Osteoblast (primary cell): Measurements from ENCODE around the gene MAPT. TPM values are rescaled to one million over a fixed set of nuclear protein-coding genes. Genes with fewer than 3 reads are reported as not detected.

Experiments used
- DNase-seq: peaks from one replicate; pipeline ENCODE4 v3.0.0; 2011; ENCODE audit warnings: low spot score, mixed read lengths; ENCODE audit not compliant: insufficient read length; ENCODE audit errors: missing footprints
- H2AFZ ChIP-seq: 2 replicates; pipeline ENCODE4 v1.6.0; 2011; ENCODE audit warnings: mild to moderate bottlenecking, low read length
- H3K27ac ChIP-seq: 2 replicates; pipeline ENCODE4 v1.5.1; 2011; ENCODE audit warnings: mild to moderate bottlenecking, low read depth, low read length, moderate library complexity
- H3K27me3 ChIP-seq: 2 replicates; pipeline ENCODE4 v1.6.0; 2012; ENCODE audit warnings: mild to moderate bottlenecking, control low read depth, inconsistent platforms, low read length, moderate library complexity; ENCODE audit not compliant: insufficient read depth
- H3K36me3 ChIP-seq: 2 replicates; pipeline ENCODE4 v1.5.1; 2011; ENCODE audit warnings: mild to moderate bottlenecking, low read length, control low read depth, moderate library complexity; ENCODE audit not compliant: insufficient read depth
- H3K4me1 ChIP-seq: 2 replicates; pipeline ENCODE4 v1.5.1; 2011; ENCODE audit warnings: mild to moderate bottlenecking, low read length, control low read depth, moderate library complexity; ENCODE audit not compliant: insufficient read depth
- H3K4me2 ChIP-seq: 2 replicates; pipeline ENCODE4 v1.6.0; 2011; ENCODE audit warnings: mild to moderate bottlenecking, low read length; ENCODE audit not compliant: insufficient read depth
- H3K4me3 ChIP-seq: fragments of 200-600 bp; sonication (generic); 3 replicates; pipeline ENCODE4 v1.5.1; 2012; ENCODE audit warnings: mild to moderate bottlenecking, low read length, inconsistent platforms; ENCODE audit not compliant: insufficient read depth
- H3K79me2 ChIP-seq: 2 replicates; pipeline ENCODE4 v1.6.0; 2012; ENCODE audit warnings: mild to moderate bottlenecking, low read length, control low read depth, inconsistent platforms; ENCODE audit not compliant: insufficient read depth
- H3K9me3 ChIP-seq: 2 replicates; pipeline ENCODE4 v1.5.1; 2011; ENCODE audit warnings: low read depth, low read length, control low read depth
- H4K20me1 ChIP-seq: 2 replicates; pipeline ENCODE4 v1.6.0; 2012; ENCODE audit warnings: mild to moderate bottlenecking, low read length, control low read depth; ENCODE audit not compliant: insufficient read depth
- CTCF ChIP-seq: IDR thresholded peaks from 2 replicates; pipeline ENCODE4 v1.5.1; 2011; ENCODE audit warnings: mild to moderate bottlenecking, low read depth, low read length, moderate library complexity; ENCODE audit errors: extremely low read depth
- total RNA-seq: library from RNA; depleted of rRNA; stranded (reverse); fragments of >200 nt; gene quantifications from 2 replicates; pipeline ENCODE4 v1.2.3, GENCODE V29; 2012

Gene MAPT
- total RNA-seq, 1 donor = 0.36 TPM

DNA sequence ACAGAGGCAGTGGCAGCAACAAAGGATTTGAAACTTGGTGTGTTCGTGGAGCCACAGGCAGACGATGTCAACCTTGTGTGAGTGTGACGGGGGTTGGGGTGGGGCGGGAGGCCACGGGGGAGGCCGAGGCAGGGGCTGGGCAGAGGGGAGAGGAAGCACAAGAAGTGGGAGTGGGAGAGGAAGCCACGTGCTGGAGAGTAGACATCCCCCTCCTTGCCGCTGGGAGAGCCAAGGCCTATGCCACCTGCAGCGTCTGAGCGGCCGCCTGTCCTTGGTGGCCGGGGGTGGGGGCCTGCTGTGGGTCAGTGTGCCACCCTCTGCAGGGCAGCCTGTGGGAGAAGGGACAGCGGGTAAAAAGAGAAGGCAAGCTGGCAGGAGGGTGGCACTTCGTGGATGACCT, 130.2 kb downstream of the MAPT start:
- H2AFZ ChIP-seq = no peak overlapping the region
- H3K9me3 ChIP-seq = no peaks in the 10 kb centered on the region
- H3K27ac ChIP-seq = no peak overlapping the region
- H4K20me1 ChIP-seq = peaks cover 5% of the 10 kb centered on the region
- no peak overlapping the region for H3K4me2 ChIP-seq
- no peaks in the 10 kb centered on the region for H3K27me3 ChIP-seq
- no peaks in the 10 kb centered on the region for H3K79me2 ChIP-seq
- no peaks in the 10 kb centered on the region for H3K4me1 ChIP-seq
- peak; percentile 80 for DNase-seq
- no peak for TF ChIP-seq CTCF
- no peak overlapping the region for H3K4me3 ChIP-seq
- peaks cover 23% of the 10 kb centered on the region for H3K36me3 ChIP-seq

DNA sequence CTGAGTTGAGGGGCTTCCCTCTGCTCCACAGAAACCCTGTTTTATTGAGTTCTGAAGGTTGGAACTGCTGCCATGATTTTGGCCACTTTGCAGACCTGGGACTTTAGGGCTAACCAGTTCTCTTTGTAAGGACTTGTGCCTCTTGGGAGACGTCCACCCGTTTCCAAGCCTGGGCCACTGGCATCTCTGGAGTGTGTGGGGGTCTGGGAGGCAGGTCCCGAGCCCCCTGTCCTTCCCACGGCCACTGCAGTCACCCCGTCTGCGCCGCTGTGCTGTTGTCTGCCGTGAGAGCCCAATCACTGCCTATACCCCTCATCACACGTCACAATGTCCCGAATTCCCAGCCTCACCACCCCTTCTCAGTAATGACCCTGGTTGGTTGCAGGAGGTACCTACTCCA, 130.7 kb downstream of the MAPT start:
- Histone ChIP-seq H3K4me2 (no peak overlapping the region), H3K9me3 (no peaks in the 10 kb centered on the region), H3K27ac (no peak overlapping the region), H3K27me3 (no peaks in the 10 kb centered on the region), H2AFZ (no peak overlapping the region), H3K4me1 (no peaks in the 10 kb centered on the region), H3K4me3 (no peak overlapping the region), H4K20me1 (peaks cover 5% of the 10 kb centered on the region), H3K36me3 (peaks cover 23% of the 10 kb centered on the region), H3K79me2 (no peaks in the 10 kb centered on the region)
- no peak for DNase-seq
- TF ChIP-seq CTCF = no peak

DNA sequence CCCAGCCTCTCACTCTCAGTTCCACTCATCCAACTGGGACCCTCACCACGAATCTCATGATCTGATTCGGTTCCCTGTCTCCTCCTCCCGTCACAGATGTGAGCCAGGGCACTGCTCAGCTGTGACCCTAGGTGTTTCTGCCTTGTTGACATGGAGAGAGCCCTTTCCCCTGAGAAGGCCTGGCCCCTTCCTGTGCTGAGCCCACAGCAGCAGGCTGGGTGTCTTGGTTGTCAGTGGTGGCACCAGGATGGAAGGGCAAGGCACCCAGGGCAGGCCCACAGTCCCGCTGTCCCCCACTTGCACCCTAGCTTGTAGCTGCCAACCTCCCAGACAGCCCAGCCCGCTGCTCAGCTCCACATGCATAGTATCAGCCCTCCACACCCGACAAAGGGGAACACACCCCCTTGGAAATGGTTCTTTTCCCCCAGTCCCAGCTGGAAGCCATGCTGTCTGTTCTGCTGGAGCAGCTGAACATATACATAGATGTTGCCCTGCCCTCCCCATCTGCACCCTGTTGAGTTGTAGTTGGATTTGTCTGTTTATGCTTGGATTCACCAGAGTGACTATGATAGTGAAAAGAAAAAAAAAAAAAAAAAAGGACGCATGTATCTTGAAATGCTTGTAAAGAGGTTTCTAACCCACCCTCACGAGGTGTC, 131.3 kb downstream of the MAPT start:
- Histone ChIP-seq H3K27me3 (no peaks in the 10 kb centered on the region), H3K27ac (no peak overlapping the region), H3K9me3 (no peaks in the 10 kb centered on the region), H4K20me1 (peaks cover 5% of the 10 kb centered on the region), H3K79me2 (no peaks in the 10 kb centered on the region), H3K36me3 (peaks cover 28% of the 10 kb centered on the region), H3K4me2 (no peak overlapping the region), H3K4me3 (no peak overlapping the region), H3K4me1 (no peaks in the 10 kb centered on the region), H2AFZ (no peak overlapping the region)
- peak; percentile 73 for DNase-seq
- TF ChIP-seq CTCF = no peak

DNA sequence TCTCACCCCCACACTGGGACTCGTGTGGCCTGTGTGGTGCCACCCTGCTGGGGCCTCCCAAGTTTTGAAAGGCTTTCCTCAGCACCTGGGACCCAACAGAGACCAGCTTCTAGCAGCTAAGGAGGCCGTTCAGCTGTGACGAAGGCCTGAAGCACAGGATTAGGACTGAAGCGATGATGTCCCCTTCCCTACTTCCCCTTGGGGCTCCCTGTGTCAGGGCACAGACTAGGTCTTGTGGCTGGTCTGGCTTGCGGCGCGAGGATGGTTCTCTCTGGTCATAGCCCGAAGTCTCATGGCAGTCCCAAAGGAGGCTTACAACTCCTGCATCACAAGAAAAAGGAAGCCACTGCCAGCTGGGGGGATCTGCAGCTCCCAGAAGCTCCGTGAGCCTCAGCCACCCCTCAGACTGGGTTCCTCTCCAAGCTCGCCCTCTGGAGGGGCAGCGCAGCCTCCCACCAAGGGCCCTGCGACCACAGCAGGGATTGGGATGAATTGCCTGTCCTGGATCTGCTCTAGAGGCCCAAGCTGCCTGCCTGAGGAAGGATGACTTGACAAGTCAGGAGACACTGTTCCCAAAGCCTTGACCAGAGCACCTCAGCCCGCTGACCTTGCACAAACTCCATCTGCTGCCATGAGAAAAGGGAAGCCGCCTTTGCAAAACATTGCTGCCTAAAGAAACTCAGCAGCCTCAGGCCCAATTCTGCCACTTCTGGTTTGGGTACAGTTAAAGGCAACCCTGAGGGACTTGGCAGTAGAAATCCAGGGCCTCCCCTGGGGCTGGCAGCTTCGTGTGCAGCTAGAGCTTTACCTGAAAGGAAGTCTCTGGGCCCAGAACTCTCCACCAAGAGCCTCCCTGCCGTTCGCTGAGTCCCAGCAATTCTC, 132.1 kb downstream of the MAPT start:
- Histone ChIP-seq H3K4me1 (no peaks in the 10 kb centered on the region), H2AFZ (no peak overlapping the region), H3K4me3 (no peak overlapping the region), H3K79me2 (no peaks in the 10 kb centered on the region), H4K20me1 (peaks cover 5% of the 10 kb centered on the region), H3K36me3 (peaks cover 35% of the 10 kb centered on the region), H3K27ac (no peak overlapping the region), H3K9me3 (no peaks in the 10 kb centered on the region), H3K4me2 (no peak overlapping the region), H3K27me3 (no peaks in the 10 kb centered on the region)
- DNase-seq = peak; percentile 62
- no peak for TF ChIP-seq CTCF
